Suprapubic skin (tissue), 4 donors: ENCODE results near the gene TNK2. TPM values are rescaled to one million over a fixed set of nuclear protein-coding genes. Genes with fewer than 3 reads are reported as not detected.

Source experiments
- DNase-seq, 2 donors: peaks; one replicate each; pipeline ENCODE4 v3.0.0-alpha.2; 2019; ENCODE audit warnings: low spot score in 2 of 2
- H3K27ac ChIP-seq: fragments of 200-600 bp; sonication (generic); one replicate; pipeline ENCODE4 v1.5.1; 2019
- H3K27me3 ChIP-seq: fragments of 200-600 bp; sonication (generic); one replicate; pipeline ENCODE4 v1.5.1; 2019
- H3K36me3 ChIP-seq: fragments of 200-600 bp; sonication (generic); one replicate; pipeline ENCODE4 v1.5.1; 2019
- H3K4me1 ChIP-seq: fragments of 200-600 bp; sonication (generic); one replicate; pipeline ENCODE4 v1.5.1; 2019
- H3K4me3 ChIP-seq: fragments of 200-600 bp; sonication (generic); one replicate; pipeline ENCODE4 v1.5.1; 2019; ENCODE audit warnings: mild to moderate bottlenecking
- H3K9me3 ChIP-seq: fragments of 200-600 bp; sonication (generic); one replicate; pipeline ENCODE4 v1.5.1; 2019
- CTCF ChIP-seq, 2 donors: fragments of 200-600 bp in 1 of 2; fragments of 450-650 bp in 1 of 2; sonication (generic) in 1 of 2; IDR thresholded peaks; one replicate each; pipeline ENCODE4 v1.5.1; 2016 to 2019; ENCODE audit warnings: antibody characterized with exemption in 2 of 2, mild to moderate bottlenecking in 1 of 2, moderate library complexity in 1 of 2
- EP300 ChIP-seq: sonication (generic); formaldehyde crosslinking; IDR thresholded peaks from one replicate; pipeline ENCODE4 v1.6.1; 2017; ENCODE audit warnings: antibody characterized with exemption
- POLR2A ChIP-seq, 2 donors: fragments of 450-650 bp; IDR thresholded peaks; one replicate each; pipeline ENCODE4 v1.6.1; 2017; ENCODE audit warnings: antibody characterized with exemption in 2 of 2, mild to moderate bottlenecking in 2 of 2, moderate library complexity in 2 of 2
- POLR2AphosphoS5 ChIP-seq, 3 donors: sonication (generic); formaldehyde crosslinking; IDR thresholded peaks; one replicate each; pipeline ENCODE4 v1.6.1; 2017; ENCODE audit warnings: antibody characterized with exemption in 3 of 3
- WGBS: methylation state at CpG from one replicate; pipeline ENCODE4 v1.1.5; 2018; 5-methylcytosine and 5-hydroxymethylcytosine counted together
- total RNA-seq, 4 donors: library from RNA; depleted of rRNA; stranded (reverse); fragments of >200 nt; gene quantifications; one replicate each; pipeline ENCODE4 v1.1.0, GENCODE V29; 2016

Gene TNK2
- total RNA-seq, 4 donors from 2014 or later = 52.4 to 101 (median 70.0) TPM

- H3K27ac ChIP-seq = no peak overlapping the region
- TF ChIP-seq POLR2A (IDR thresholded peaks at IDR 0.05) = no peak
- no peak for TF ChIP-seq EP300
- TF ChIP-seq POLR2AphosphoS5 (IDR thresholded peaks at IDR 0.05) = no peak
- no peak for TF ChIP-seq CTCF (IDR thresholded peaks at IDR 0.05)
- H3K4me1 ChIP-seq = no peaks in the 10 kb centered on the region
- H3K4me3 ChIP-seq = no peak overlapping the region
- no peaks in the 10 kb centered on the region for H3K9me3 ChIP-seq
- no peaks in the 10 kb centered on the region for H3K36me3 ChIP-seq
- H3K27me3 ChIP-seq = peaks cover 30% of the 10 kb centered on the region
- no peak for DNase-seq
- 90% methylated on average over 16 of the region's 16 CpGs for WGBS
Observed at GRCh38 chr3:195822131-195822696, 86.1 kb downstream of the TNK2 start.

- H3K9me3 ChIP-seq = no peaks in the 10 kb centered on the region
- no peak overlapping the region for H3K27ac ChIP-seq
- DNase-seq = no peak
- no peaks in the 10 kb centered on the region for H3K36me3 ChIP-seq
- H3K27me3 ChIP-seq = peaks cover 30% of the 10 kb centered on the region
- TF ChIP-seq POLR2AphosphoS5 (IDR thresholded peaks at IDR 0.05) (no peak), EP300 (no peak), POLR2A (IDR thresholded peaks at IDR 0.05) (no peak), CTCF (IDR thresholded peaks at IDR 0.05) (no peak)
- WGBS = 84% methylated on average over 21 of the region's 21 CpGs
- no peaks in the 10 kb centered on the region for H3K4me1 ChIP-seq
- H3K4me3 ChIP-seq = no peak overlapping the region
Observed at GRCh38 chr3:195821403-195822130, 86.8 kb downstream of the TNK2 start.

GRCh38 chr3:195820901-195821300 lies 87.5 kb downstream of the TNK2 start:
- no peak for TF ChIP-seq POLR2A (IDR thresholded peaks at IDR 0.05)
- no peak for TF ChIP-seq CTCF (IDR thresholded peaks at IDR 0.05)
- TF ChIP-seq POLR2AphosphoS5 (IDR thresholded peaks at IDR 0.05) = no peak
- TF ChIP-seq EP300 = no peak
- Histone ChIP-seq H3K4me1 (no peaks in the 10 kb centered on the region), H3K4me3 (no peak overlapping the region), H3K27me3 (peaks cover 30% of the 10 kb centered on the region), H3K36me3 (no peaks in the 10 kb centered on the region), H3K27ac (no peak overlapping the region), H3K9me3 (no peaks in the 10 kb centered on the region)
- WGBS = 87% methylated on average over 5 of the region's 5 CpGs
- DNase-seq = no peak

- Histone ChIP-seq H3K36me3 (no peaks in the 10 kb centered on the region), H3K4me1 (no peaks in the 10 kb centered on the region), H3K27me3 (peaks cover 27% of the 10 kb centered on the region), H3K4me3 (no peak overlapping the region), H3K27ac (no peak overlapping the region), H3K9me3 (no peaks in the 10 kb centered on the region)
- no peak for TF ChIP-seq CTCF (IDR thresholded peaks at IDR 0.05)
- TF ChIP-seq POLR2AphosphoS5 (IDR thresholded peaks at IDR 0.05) = no peak
- no peak for TF ChIP-seq EP300
- no peak for TF ChIP-seq POLR2A (IDR thresholded peaks at IDR 0.05)
- WGBS = 92% methylated on average over 7 of the region's 8 CpGs
- DNase-seq = no peak
Observed at GRCh38 chr3:195820186-195820585, 88.2 kb downstream of the TNK2 start.

- DNase-seq = no peak
Observed at GRCh38 chr3:195818301-195818700, 90.0 kb downstream of the TNK2 start.

More at GRCh38 chr3:195818301-195818700, 90.0 kb downstream of the TNK2 start:
- Histone ChIP-seq H3K36me3 (no peaks in the 10 kb centered on the region), H3K9me3 (no peaks in the 10 kb centered on the region), H3K4me3 (no peak overlapping the region), H3K27ac (no peak overlapping the region), H3K4me1 (no peaks in the 10 kb centered on the region), H3K27me3 (peaks cover 23% of the 10 kb centered on the region)
- WGBS = 91% methylated on average over 21 of the region's 21 CpGs
- no peak for TF ChIP-seq POLR2AphosphoS5 (IDR thresholded peaks at IDR 0.05)
